HG02678 (cell line): ENCODE data around the gene MED13.
"Not testable (repeated sequence)": the region's sequence is repeated elsewhere in the genome, so short reads cannot be mapped to it uniquely, and the experiment has no call there.

ENCODE experiments used
- ATAC-seq: cut with Tn5 transposase; IDR thresholded peaks from one replicate; pipeline ENCODE4 v1.9.1; 2021; ENCODE audit warnings: mild to moderate bottlenecking, moderate library complexity; ENCODE audit not compliant: unreplicated experiment

MED13 gene

GRCh38 chr17:62089334-62089733 lies 24.3 kb upstream of the MED13 start:
- ATAC-seq: no peak

DNA sequence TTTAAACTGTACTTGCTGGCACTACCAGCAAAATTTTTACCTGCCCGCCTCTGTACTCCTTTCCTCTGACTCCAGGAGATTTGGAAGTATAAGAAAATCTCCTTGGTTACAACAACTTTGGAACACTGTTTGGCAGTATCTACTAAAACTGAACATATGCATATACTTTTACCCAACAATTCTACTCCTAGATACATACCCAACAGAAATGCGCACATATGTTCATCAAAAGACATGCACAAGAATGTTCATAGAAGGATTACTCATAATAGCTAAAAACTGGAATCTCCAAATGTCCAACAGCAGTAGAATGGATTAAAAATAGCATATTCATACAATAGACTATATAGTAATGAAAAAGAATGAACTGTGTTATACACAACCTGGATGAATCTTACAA lies 21.7 kb upstream of the MED13 start:
- ATAC-seq: no peak

- ATAC-seq: peak; percentile 65
Observed at GRCh38 chr17:62085511-62086408, 20.7 kb upstream of the MED13 start.

DNA sequence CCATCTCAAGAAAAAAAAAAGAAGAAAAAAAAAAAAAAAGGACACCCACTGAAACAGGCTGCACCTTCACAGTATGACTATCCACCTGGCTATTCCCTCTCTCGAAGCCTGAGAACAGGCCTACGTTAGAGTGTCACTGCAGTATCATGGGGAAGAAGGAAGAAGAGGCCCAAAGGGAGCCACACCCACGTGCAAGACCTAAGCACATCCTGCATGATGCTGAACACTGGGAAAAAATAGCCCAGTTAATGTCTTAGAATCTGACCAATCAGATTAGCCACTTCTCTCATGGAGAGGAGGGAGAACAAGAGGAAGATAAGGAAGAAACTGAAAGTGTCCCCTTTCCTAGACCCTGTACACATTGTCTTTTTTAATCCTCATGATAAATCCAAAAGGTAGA lies 19.5 kb upstream of the MED13 start:
- no peak for ATAC-seq

DNA sequence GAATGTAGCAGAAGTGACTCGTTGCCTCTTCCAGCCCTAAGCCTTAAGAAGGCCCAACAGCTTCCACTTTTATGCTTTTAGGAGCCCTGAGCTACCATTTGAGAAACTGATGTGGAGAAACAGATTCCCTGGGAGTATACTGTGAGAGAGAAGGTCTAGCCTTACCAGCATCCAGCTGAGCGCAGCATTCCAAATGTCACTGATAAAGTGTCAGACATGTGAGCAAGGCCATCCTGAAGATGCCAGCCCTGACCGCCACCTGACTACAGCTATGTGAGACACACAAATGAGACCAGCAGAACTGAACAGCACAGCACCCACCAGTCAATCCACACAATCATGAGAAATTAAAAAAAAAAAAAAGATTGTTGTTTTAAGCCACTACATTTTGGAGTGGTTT lies 18.6 kb upstream of the MED13 start:
- no peak for ATAC-seq

- no peak for ATAC-seq
Observed at GRCh38 chr17:62080647-62081046, 15.6 kb upstream of the MED13 start.

GRCh38 chr17:62078009-62078408 lies 12.9 kb upstream of the MED13 start:
- ATAC-seq: no peak

DNA sequence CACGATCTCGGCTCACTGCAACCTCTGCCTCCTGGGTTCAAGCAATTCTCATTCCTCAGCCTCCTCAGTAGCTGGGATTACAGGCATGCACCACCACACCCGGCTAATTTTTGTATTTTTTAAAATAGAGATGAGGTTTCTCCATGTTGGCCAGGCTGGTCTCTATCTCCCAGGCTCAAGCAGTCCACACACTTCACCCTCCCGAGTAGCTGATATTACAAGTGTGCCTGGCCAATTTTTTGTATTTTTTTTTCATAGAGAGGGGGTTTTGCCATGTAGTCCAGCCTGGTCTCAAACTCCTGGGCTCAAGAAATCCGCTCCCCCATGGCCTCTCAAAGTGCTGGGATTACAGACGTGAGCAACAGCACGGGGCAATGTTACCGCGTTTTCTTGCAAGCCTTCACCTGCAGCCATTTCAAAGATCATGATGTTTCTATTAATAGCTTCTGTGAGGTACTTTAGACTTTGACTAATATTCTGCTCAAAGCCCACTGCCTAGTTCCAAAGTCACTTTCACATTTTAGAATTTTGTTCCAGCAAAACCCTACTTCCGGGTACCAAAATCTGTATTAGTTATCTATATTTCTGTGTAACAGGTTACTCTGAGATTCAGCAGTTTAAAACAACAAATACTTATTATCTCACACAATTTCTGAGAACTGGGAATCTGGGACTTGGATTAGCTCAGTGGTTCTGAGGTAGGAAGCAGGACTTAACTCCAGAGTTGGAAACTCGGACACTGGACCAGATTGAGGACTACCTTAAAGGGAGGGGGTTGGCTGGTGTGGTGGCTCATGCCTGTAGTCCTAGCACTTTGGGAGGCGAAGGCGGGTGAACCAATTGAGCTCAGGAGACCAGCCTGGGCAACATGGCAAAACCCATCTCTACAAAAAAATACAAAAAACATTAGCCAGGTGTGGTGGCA lies 12.0 kb upstream of the MED13 start:
- no peak for ATAC-seq

DNA sequence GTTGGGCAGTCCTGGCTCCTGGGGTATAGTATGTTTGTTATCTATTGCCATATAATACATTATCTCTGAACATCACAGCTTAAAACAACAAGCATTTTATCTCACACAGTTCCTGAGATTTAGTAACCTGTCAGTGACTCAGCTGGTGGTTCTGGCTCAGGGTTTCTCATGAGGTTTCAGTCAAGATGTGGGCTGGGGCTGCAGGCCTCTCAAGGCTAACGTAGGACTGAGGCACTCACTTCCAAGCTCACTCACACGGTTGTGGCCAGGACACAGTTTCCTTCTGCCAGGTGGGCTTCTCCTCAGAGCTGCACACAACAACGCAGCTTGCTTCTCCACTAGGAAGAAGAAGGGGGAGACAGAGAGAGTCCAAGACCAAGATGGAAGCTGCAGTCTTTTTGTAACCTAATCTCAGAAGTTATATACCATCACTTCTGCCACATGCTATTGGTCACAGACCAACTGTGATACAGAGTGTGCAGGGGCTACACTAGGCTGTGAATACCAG lies 10.3 kb upstream of the MED13 start:
- ATAC-seq: no peak

- no peak for ATAC-seq
Observed at GRCh38 chr17:62073993-62074392, 8.9 kb upstream of the MED13 start.

GRCh38 chr17:62072855-62073254 lies 7.8 kb upstream of the MED13 start:
- not testable (repeated sequence) for ATAC-seq

- no peak for ATAC-seq
Observed at GRCh38 chr17:62070900-62071299, 5.8 kb upstream of the MED13 start.

DNA sequence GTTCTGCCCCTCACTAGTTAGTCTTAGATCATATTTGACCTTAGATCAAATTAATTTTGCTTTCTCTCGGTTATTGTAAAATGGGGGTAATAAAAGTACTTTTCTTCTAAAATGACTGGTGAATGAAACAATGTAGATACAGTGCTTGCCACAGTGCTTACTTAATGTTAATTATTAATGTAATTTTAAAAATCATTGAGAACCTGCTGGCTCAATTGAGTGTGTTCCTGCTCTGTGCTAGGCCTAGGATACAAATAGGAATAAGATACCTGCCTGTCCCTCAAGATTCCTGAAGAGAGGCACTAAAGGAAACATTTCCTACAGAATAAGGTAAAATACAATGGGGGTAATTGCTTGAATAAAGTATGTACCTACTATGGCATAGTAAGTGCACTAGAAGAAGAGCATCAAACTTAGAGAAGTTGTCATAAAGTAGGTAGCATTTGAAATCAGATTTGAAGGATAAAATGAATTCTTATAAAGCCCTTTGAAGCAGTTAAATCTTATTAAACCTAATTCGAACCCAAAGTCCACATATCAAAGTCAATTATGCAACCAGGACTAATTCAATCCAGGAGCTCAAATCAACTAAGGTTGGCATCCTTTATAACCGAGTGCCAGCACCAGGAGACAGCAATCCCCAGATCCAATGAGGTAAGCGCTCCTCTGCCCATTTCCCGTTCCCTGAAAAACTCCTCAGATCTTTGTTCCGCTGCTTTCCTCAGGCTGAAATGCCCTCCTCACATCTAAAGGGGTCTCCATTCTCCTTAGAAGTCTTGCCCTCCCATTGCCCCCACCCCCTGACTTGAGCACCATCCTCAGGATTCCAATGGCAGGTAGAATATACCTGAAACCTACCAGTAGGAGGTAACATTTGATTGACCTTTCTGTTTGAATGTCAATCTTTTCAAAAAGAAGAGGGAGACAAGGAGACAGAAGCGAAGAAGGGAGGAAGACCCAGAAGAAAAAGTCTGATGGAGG lies 2.4 kb upstream of the MED13 start:
- ATAC-seq: no peak

GRCh38 chr17:62065611-62066468 lies 762 bp upstream of the MED13 start:
- peak; percentile 95 for ATAC-seq

- ATAC-seq: no peak
Observed at GRCh38 chr17:62064029-62064790, 868 bp downstream of the MED13 start.

GRCh38 chr17:62062944-62063343 lies 2.1 kb downstream of the MED13 start:
- no peak for ATAC-seq

DNA sequence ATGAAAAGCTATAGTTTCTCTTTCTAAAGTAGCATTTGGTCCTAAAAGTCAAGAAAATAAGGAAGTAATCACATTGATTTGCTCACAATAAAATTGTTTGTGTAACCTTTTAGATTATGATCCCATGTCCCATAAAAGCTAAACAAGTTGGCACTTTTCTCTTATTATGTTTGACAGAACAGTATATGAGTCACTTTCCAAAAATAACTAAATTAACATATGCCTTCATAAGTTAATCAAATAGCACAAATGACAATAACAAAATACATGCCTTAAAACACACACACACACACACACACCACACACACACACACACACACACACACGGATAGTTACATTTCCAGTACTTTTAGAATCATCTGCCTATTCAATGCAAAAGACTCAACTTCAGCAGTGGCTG lies 2.8 kb downstream of the MED13 start:
- ATAC-seq: no peak

- ATAC-seq: no peak
Observed at GRCh38 chr17:62059414-62059813, 5.7 kb downstream of the MED13 start.

GRCh38 chr17:62058611-62059010 lies 6.5 kb downstream of the MED13 start:
- ATAC-seq: no peak
